K562 (cell line): ENCODE data around the gene PYHIN1. TPM values are rescaled to one million over a fixed set of nuclear protein-coding genes. Genes with fewer than 3 reads are reported as not detected.
A peak's percentile ranks its signal among the peaks of the same experiment; 100 is the strongest.

ENCODE experiments used
- CBFA2T3 ChIP-seq: fragments of 450-650 bp; IDR thresholded peaks from 2 replicates; pipeline ENCODE4 v1.6.1; 2017
- CBX1 ChIP-seq: sonication (generic); IDR thresholded peaks from 2 replicates; pipeline ENCODE4 v1.6.1; 2016; ENCODE audit warnings: antibody characterized with exemption, low read depth, mild to moderate bottlenecking
- CEBPG ChIP-seq, 3 experiments: fragments of 200-800 bp in 1 of 3; sonication (Bioruptor generic) in 1 of 3; sonication (generic) in 1 of 3; formaldehyde crosslinking in 1 of 3; IDR thresholded peaks in 2 of 3; conservative IDR thresholded peaks in 1 of 3; 2 replicates each; pipeline versions ENCODE4 v1.6.1 to v1.8.0; 2016 to 2022; ENCODE audit warnings: missing compliant biosample characterization in 2 of 3, missing genetic modification characterization in 2 of 3, mild to moderate bottlenecking in 1 of 3, missing genetic modification reagents in 1 of 3
- CTBP1 ChIP-seq: fragments of 450-650 bp; IDR thresholded peaks from 2 replicates; pipeline ENCODE4 v1.6.1; 2016; ENCODE audit warnings: borderline replicate concordance
- GABPB2 ChIP-seq: fragments of 250-450 bp; sonication (Bioruptor Pico); conservative IDR thresholded peaks from 2 replicates; pipeline ENCODE4 v1.5.1; 2021; ENCODE audit warnings: mild to moderate bottlenecking
- HBP1 ChIP-seq: fragments of 450-650 bp; formaldehyde crosslinking; IDR thresholded peaks from 2 replicates; pipeline ENCODE4 v1.4.0; 2022; ENCODE audit warnings: missing genetic modification characterization
- HDGF ChIP-seq: fragments of 450-650 bp; IDR thresholded peaks from 2 replicates; pipeline ENCODE4 v1.6.1; 2016
- HMG20B ChIP-seq: fragments of 250-450 bp; sonication (Bioruptor Pico); IDR thresholded peaks from 2 replicates; pipeline ENCODE4 v1.5.0; 2021; ENCODE audit warnings: mild to moderate bottlenecking
- JUN ChIP-seq, 2 experiments: sonication (generic) in 1 of 2; formaldehyde crosslinking in 1 of 2; IDR thresholded peaks; 2 replicates each; pipeline versions ENCODE4 v1.6.1 to v1.8.0; 2012 to 2022; ENCODE audit warnings: borderline replicate concordance in 2 of 2, mild to moderate bottlenecking in 2 of 2, improper control_type of control experiment in 1 of 2, low read depth in 1 of 2, low read length in 1 of 2, missing genetic modification reagents in 1 of 2
- NCOA6 ChIP-seq: fragments of 450-650 bp; IDR thresholded peaks from 2 replicates; pipeline ENCODE4 v1.6.1; 2017; ENCODE audit warnings: mild to moderate bottlenecking
- NFYB ChIP-seq: IDR thresholded peaks from 2 replicates; pipeline ENCODE4 v1.6.1; 2011; ENCODE audit warnings: mild to moderate bottlenecking, moderate library complexity; ENCODE audit not compliant: insufficient read length; ENCODE audit errors: extremely low read depth
- SRSF1 ChIP-seq: fragments of 200-400 bp; formaldehyde crosslinking; IDR thresholded peaks from 2 replicates; pipeline ENCODE4 v1.6.1; 2017; ENCODE audit warnings: mild to moderate bottlenecking, low read depth, low read length, moderate library complexity
- TCF7L2 ChIP-seq: fragments of 150-350 bp; IDR thresholded peaks from 2 replicates; pipeline ENCODE4 v1.6.1; 2016; ENCODE audit warnings: low read depth, mild to moderate bottlenecking, low read length, moderate library complexity
- TFAM ChIP-seq: fragments of 250-450 bp; sonication (Bioruptor Pico); conservative IDR thresholded peaks from 2 replicates; pipeline ENCODE4 v1.5.0; 2021; ENCODE audit warnings: mild to moderate bottlenecking, moderate library complexity
- XRCC5 ChIP-seq: fragments of 200-400 bp; formaldehyde crosslinking; IDR thresholded peaks from 2 replicates; pipeline ENCODE4 v1.6.1; 2017; ENCODE audit warnings: low read depth, mild to moderate bottlenecking, low read length
- ZBED1 ChIP-seq: IDR thresholded peaks from 2 replicates; pipeline ENCODE4 v1.6.1; 2014
- ZFP36 ChIP-seq: fragments of 150-350 bp; IDR thresholded peaks from 2 replicates; pipeline ENCODE4 v1.6.1; 2018; ENCODE audit warnings: low read length, low read depth; ENCODE audit not compliant: partially characterized antibody
- ZNF24 ChIP-seq: fragments of 450-650 bp; IDR thresholded peaks from 2 replicates; pipeline ENCODE4 v1.6.1; 2016
- ZNF407 ChIP-seq: fragments of 450-650 bp; IDR thresholded peaks from 2 replicates; pipeline ENCODE4 v1.6.1; 2016; ENCODE audit warnings: low read depth
- ZNF695 ChIP-seq: fragments of 450-650 bp; formaldehyde crosslinking; IDR thresholded peaks from 2 replicates; pipeline ENCODE4 v1.4.0; 2020; ENCODE audit warnings: mild to moderate bottlenecking, moderate library complexity
- ZNF75A ChIP-seq: fragments of 450-650 bp; formaldehyde crosslinking; IDR thresholded peaks from 2 replicates; pipeline ENCODE4 v1.4.0; 2020; ENCODE audit warnings: mild to moderate bottlenecking
- polyA plus RNA-seq, 8 experiments: library from polyadenylated mRNA; depleted of rRNA in 4 of 8; stranded (reverse) in 5 of 8; unstranded in 3 of 8; fragments of >200 nt; fragmentation: Nextera tagmentation in 2 of 8; fragmentation: Illumina TruSeq in 1 of 8; extraction: Ambion mirVana in 2 of 8; extraction: Trizol in 1 of 8; gene quantifications; 2 replicates each; pipeline versions ENCODE4 v1.2.1 to v1.2.3, GENCODE V29; 2011 to 2014; ENCODE audit warnings: inconsistent platforms in 1 of 8, missing spikeins in 1 of 8
- total RNA-seq, 7 experiments: library from RNA; depleted of rRNA in 6 of 7; stranded (reverse); fragments of >200 nt in 6 of 7; fragmentation: Illumina TruSeq in 2 of 7; extraction: Trizol in 2 of 7; gene quantifications; 2 replicates each; pipeline versions ENCODE4 v1.2.1 to v1.2.3, GENCODE V29; 2011 to 2021; ENCODE audit warnings: low replicate concordance in 1 of 7

Gene PYHIN1
- total and polyA plus RNA-seq, 9 of the 15 experiments (the other 6 are each of a cell fraction or from before 2014, with no cell fraction given), result not detected

GRCh38 chr1:159009704-159010361 lies 78.5 kb downstream of the PYHIN1 start, which contains the start of gene IFI16 (continued):
- TF ChIP-seq CEBPG (CRISPR knock-in tag; IDR thresholded peaks at IDR 0.05) (no peak), CEBPG (tag; conservative IDR thresholded peaks at IDR 0.05 in 1 of 2, IDR thresholded peaks at IDR 0.05 in 1 of 2) (peak; percentile 94 to 98), CTBP1 (0 out of 2 replicates have a peak, but pooled peaks have one; percentile 55), ZNF407 (no peak), ZBED1 (no peak), HDGF (no peak), ZNF24 (0 out of 2 replicates have a peak, but pooled peaks have one; percentile 54), ZNF75A (CRISPR knock-in tag) (no peak), XRCC5 (no peak), HBP1 (CRISPR knock-in tag) (no peak), NFYB (no peak), TFAM (CRISPR knock-in tag) (no peak), CBFA2T3 (peak; percentile 58), ZFP36 (no peak), CBX1 (no peak), GABPB2 (no peak), TCF7L2 (no peak), NCOA6 (no peak), SRSF1 (no peak), JUN (IDR thresholded peaks at IDR 0.05; ENCODE audit: borderline replicate concordance, low read depth, low read length) (peak; percentile 74), JUN (CRISPR knock-in tag; IDR thresholded peaks at IDR 0.05; ENCODE audit: borderline replicate concordance) (no peak), HMG20B (no peak), ZNF695 (CRISPR knock-in tag) (no peak)
